ENCODE measurements around the gene VAMP1.
"Not testable (repeated sequence)": the region's sequence is repeated elsewhere in the genome, so short reads cannot be mapped to it uniquely, and the experiment has no call there.

The VAMP1 gene

DNA sequence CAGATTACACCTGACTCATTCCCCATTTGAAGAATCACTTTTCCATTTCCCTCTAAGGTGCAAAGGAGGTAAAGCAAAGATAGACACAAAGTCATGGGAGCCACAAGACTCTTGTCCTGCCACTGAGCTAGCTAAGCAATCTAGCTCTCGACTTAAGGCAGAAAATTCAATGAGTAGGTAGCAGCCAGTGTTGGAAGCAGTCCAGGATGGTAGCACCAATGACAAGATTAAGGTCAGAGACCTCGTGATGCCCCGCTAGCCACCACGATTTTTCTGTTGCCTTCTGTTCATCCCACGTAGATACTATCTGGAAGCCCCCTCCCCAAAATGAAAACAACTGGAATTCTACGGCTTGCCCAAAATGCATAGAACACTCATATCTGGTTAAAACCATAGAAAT lies 1.4 kb downstream of the VAMP1 start:
- no peak for DNase-seq

GRCh38 chr12:6468283-6468575 lies 2.2 kb downstream of the VAMP1 start:
- no peak for DNase-seq

DNA sequence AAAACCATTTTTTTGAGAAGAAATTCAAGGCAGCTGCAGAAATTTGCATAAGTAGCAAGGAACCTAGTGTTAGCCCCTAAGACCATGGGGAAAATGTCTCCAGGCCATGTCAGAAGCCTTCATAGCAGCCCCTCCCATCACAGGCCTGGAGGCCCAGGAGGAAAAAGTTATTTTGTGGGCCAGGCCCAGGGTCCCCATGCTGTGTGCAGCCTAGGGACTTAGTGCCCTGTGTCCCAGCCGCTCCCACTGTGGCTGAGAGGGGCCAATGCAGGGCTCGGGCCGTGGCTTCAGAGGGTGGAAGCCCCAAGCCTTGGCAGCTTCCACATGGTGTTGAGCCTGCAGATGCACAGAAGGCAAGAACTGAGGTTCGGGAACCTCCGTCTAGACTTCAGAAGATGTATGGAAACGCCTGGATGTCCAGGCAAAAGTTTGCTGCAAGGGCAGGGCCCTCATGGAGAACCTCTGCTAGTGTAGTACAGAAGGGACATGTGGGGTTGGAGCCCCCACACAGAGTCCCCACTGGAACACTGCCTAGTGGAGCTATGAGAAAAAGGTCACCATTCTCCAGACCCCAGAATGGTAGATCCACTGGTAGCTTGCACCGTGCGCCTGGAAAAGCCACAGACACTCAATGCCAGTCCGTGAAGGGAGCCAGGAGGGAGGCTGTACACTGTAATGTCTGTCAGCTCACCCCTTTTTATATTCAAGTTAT lies 2.8 kb downstream of the VAMP1 start:
- not testable (repeated sequence) for DNase-seq

DNA sequence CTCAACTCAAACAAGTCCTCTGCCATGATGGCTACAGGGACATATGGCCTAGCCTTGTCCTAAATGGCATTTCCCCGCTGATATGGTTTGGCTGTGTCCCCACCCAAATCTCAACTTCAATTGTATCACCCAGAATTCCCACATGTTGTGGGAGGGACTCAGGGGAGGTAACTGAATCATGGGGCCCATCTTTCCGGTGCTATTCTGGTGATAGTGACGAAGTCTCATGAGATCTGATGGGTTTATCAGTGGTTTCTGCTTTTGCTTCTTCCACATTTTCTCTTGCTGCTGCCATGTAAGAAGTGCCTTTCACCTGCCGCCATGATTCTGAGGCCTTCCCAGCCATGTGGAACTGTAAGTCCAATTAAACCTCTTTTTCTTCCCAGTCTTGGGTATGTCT lies 3.7 kb downstream of the VAMP1 start:
- DNase-seq = not testable (repeated sequence)

GRCh38 chr12:6466184-6466573 lies 4.3 kb downstream of the VAMP1 start:
- DNase-seq = no peak

DNA sequence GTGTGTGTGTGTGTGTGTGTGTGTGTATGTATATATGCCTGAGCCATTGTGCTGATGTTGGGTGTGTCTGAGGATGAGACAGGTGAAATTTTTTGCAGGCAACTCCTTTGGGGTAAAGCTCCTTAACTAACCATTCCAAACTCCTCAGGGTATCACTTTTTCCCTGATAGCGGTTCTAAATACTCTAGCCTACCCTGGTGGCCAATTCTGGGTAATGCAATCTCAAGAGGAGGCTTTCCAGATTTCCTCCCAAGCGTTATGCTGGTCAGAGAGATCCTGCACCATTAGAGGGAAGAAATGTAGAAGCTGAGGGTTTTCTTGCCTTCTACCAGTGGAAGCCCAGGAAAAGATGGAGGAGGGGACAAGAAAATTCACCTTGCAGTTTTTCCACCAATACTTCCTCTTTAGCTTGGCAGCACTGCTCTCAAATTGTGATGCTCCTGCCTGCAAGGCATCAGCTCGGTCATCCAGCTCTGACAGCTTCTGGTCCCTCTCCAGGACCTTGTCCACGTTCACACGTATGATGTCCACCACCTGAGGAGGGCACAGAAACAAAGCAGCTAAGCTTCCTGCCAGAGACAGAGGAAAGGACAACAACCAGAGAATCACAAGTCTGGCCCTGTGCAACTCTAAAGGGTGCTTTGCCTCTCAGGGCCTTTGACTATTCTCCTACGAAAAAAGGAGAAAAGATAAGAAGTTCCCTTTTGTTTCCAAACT lies 4.9 kb downstream of the VAMP1 start:
- peak; percentile 72 for DNase-seq

- no peak for DNase-seq
Measured at GRCh38 chr12:6464531-6464930, 5.9 kb downstream of the VAMP1 start.

DNA sequence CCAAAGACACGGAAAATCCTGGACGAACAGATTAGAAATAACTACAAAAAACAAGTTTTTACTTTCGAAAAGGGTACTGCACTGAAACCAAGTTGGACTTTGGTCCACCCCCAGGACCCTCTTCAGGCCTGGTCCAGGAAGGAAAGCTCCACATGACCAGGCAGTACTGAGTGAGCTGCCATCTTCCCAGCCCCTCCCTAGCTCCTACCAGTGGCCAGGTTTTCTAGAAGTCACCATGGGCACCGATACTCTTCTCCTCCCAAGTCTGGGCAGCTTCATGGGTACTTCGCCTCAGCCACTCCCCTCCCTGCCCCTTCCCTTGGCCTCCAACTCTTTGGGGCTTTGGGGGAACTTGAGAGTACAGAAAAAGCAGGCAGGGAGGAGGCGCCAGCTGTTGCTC lies 6.6 kb downstream of the VAMP1 start:
- DNase-seq = no peak

DNA sequence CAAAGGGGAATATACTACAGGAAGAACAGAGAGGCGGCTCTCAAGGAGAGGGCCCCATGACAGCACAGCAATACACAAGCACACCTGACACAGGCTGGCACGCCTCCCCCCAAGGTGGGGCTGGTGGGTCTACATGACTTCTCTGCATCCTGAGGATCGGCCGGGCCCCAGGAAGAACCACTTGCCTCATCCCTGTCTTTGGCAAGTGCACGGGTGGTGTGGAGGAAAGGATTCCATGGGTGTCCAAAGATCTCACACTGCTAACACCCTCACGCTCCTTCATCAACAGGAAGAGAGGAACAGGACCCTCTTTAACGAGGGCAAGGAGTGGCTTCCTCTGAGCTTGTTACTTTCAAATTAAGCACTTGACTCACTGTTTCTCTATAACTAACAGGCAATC lies 7.3 kb downstream of the VAMP1 start:
- DNase-seq = peak; percentile 40

DNA sequence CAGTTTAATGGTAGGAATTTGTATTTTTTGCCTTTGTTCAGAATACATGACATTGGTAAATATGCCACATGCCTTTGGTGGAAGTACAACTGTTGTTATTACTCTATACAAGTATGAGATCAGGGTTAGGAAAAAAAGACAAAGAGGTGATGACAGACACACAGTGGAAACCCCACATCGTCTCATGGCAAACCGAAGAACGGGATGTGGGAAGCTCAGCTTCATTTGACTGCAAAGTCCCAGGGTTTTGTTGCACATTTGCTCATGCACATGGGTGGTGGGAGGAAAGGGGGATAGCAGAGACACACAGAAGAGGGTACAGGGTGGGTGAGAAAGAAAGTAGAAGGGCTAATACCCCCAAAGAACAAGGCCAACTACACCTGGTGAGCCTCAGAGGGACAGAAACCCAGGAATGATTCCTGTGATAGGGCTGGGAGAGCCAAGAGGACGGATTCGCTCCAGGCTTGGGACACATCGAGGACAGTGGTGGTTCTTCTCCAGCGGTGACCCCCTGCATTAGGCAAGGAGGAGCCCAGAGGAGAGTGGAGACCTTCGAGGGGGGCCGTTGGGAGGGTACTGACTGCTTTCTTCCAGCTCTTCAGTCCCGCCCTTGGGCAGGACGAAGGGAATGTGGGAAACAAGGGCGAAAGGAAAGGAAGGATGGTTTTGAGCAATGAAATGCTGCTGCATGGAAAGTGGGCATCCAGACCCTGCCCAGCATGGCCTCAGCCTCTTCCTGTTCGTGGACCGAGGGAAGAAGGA lies 8.1 kb downstream of the VAMP1 start:
- DNase-seq = no peak

DNA sequence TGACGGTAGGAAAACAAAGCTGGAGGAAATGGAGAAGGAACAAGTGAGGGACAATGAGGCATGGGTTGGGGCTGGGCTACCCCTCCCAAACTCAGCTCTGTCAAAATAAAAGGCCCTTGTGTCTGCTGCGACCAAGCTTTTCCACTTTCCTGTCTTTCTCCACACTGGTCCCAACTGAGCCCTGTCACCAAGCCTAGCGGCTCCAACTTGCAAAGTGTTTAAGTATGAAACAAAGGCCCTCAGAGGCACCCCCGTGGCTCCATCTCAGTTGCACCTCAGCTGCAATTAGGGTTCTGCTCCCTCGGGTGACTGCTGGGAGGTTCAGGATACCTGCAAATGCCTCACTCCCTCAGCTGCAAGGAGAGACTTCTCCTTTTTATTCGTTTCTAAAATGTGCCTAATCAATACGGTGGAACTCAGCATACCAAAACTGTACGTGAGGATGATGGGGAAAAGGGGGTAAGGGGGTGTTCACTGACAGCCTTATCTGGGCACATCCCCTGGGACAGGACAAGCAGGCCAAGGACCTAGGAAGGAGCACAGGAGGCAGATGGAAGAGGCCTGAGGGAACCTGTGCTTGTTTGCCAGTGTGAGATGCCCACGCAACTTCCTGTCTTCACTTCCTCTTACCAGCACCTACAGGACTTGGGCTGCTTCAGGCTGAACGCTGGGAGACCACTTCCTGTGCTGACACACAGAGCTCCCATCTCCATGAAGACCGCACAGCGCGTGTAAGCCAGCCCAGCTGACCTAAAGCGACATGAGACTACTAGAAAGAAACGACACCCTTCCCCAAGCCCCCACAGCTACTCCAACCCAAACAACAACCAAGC lies 8.9 kb downstream of the VAMP1 start:
- peak; percentile 87 for DNase-seq

DNA sequence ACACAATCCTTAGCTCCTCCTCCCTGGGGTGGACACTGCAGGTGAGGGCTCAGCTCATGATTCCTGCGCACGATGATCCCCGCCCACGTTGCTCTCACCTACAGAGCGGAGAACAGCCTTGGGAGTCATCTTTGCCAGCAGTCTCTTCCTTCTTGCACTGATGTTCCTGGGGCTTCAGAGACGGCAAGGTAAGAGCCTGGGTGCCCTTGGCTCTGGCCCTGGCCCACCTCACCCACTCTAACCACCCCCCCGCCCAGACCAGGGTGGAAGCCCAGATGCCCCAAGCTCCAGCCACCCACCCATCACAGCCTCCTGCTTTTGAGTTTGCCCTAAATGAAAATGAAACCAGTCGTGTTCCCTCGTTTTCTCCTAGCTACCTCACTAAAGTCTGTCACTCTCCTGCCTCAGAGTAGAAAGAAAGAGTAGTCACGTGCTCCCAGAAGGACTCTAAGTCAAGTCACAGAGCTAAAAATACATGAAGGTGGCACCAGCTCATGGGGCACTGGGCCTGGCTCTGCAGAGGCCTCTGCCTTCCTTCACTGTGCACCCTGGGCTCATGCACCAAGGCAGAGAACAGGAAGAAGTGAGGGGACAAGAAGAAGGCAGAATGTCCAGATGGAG lies 9.6 kb downstream of the VAMP1 start:
- DNase-seq = peak; percentile 59

GRCh38 chr12:6459004-6459337 lies 11.5 kb downstream of the VAMP1 start:
- DNase-seq = no peak

DNA sequence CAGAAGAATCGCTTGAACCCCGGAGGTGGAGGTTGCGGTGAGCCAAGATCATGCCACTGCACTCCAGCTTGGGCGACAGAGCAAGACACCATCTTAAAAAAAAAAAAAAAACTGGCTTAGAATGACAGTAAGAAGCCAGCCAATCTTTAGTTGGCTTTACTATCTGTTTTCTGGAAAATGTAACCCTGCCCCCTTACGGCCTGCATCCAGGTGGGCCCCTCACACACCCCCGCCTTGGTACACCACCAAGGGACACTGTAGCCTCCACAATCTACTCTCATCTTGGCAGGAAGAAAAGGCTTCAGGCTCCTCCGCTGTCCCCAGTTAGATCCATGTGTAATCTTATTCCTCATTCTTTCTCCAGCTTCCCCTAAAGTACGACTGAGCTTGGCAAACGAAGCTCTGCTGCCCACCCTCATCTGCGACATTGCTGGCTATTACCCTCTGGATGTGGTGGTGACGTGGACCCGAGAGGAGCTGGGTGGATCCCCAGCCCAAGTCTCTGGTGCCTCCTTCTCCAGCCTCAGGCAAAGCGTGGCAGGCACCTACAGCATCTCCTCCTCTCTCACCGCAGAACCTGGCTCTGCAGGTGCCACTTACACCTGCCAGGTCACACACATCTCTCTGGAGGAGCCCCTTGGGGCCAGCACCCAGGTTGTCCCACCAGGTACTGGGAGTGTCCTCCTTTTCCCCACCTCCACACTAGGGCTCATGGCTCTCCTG lies 12.0 kb downstream of the VAMP1 start:
- no peak for DNase-seq

- DNase-seq = no peak
Measured at GRCh38 chr12:6457220-6457945, 13.1 kb downstream of the VAMP1 start.

DNA sequence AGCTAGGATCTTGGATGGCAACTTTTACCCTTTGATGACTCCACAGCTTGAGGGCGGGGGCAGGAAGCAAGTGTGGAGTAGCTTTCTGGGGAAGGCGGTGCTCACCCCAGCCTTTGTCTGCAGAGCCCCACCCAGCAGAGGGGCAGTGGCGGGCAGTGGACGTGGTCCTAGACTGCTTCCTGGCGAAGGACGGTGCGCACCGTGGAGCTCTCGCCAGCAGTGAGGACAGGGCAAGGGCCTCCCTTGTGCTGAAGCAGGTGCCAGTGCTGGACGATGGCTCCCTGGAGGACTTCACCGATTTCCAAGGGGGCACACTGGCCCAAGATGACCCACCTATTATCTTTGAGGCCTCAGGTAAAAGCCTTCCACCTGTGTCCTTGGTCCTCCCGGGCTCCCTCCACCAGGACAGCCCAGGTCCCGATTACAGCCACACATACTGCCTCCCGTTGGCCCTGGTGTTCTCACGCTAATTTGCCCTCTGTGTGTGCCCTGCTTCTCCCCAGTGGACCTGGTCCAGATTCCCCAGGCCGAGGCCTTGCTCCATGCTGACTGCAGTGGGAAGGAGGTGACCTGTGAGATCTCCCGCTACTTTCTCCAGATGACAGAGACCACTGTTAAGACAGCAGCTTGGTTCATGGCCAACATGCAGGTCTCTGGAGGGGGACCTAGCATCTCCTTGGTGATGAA lies 17.4 kb downstream of the VAMP1 start:
- no peak for DNase-seq

DNA sequence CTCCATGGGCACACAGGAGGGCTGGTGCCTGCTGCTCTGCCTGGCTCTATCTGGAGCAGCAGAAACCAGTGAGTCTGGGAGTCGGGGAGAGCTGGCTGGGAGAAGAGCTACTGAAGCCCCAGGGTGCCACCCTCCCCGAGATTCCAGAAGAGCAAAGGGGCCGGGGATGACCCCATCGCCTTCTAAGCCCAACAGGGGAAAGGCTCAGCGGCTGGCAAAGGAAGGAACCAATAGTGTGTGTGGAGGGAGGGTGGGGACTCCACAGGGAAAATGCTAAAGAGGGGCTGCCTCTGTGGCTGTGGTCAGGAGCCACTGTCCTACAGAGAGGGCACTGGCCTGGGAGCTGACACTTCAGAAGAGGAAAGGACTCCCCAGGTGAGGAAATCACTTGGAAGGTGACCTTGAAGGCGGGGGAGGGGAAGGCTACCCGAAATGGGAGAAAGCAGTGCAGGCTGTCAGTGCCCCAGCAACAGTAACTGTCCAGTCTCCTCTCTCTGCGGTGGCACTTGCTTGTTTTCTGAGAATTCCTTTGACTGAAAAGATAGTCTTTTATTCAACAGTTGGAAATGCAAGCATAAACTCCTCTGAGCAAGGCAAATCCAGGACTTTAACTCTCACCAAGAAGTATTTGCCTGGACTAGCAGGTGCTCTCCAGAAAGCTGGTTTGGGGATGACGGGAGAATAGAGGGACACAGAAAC lies 18.1 kb downstream of the VAMP1 start:
- DNase-seq = no peak

DNA sequence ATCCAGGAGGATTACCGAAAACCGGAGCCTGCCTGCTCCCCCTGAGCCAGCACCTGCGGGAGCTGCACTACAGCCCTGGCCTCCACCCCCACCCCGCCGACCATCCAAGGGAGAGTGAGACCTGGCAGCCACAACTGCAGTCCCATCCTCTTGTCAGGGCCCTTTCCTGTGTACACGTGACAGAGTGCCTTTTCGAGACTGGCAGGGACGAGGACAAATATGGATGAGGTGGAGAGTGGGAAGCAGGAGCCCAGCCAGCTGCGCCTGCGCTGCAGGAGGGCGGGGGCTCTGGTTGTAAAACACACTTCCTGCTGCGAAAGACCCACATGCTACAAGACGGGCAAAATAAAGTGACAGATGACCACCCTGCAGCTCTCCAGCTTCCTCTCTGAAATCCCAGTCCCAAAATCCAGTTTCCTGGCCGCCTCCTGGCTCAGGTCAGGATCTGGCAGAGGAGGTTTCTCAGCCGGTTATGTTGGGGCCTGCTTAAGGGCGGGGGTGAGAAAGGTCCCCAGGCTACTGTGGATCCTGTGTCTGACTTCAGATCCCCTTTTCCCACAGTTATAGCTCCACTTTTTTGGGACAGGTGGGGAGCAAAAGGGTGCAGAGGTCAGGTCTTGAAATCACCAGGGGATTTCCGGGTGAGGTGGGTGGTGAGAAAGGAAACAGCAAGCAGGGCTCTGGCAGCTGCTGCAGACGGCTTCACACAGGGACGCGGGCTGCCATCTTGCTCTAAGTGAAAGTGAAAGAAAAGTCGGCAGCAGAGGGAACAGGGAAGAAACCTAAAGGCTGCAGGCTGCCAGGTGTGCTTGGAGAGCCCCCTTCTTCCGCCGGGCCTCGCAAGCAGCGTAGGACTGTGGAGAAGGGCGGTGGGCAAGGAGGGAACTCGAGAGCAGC lies 18.9 kb downstream of the VAMP1 start, which contains the start of gene TAPBPL:
Gene TAPBPL (plus strand): TSS at position 695 of the 897 bp plus-strand sequence. CDS start 207 bp downstream, outside the sequence.
- peak; percentile 88 for DNase-seq

DNA sequence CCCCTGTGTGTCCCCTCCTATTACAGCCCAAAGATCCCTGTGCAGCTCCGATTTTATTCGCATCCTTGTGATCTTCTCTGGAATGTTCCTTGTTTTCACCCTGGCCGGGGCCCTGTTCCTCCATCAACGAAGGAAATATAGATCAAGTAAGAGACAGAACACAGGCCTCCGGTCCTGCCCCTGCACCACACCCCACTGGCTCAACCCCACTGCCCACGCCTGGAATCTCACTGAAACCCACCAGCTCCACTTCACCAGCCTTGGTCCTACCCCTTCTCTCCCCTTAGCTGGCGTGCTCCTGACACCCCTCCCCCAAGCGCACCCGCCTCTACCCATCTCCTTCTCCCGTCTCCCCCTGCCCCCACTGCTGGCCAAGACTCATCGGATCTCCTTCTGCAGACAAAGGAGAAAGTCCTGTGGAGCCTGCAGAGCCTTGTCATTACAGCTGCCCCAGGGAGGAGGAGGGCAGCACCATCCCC lies 19.6 kb downstream of the VAMP1 start:
- DNase-seq = no peak

Data from CD4-positive, alpha-beta T cell treated with Interleukin-12 subunit alpha and Interleukin-12 subunit beta, for 1 hour (primary cell).